GM18867 (cell line): Measurements from ENCODE around the gene EFCC1.
"Not testable (repeated sequence)": the region's sequence is repeated elsewhere in the genome, so short reads cannot be mapped to it uniquely, and the experiment has no call there.

Experiments used
- ATAC-seq: cut with Tn5 transposase; IDR thresholded peaks from one replicate; pipeline ENCODE4 v1.9.1; 2021; ENCODE audit warnings: mild to moderate bottlenecking, moderate library complexity; ENCODE audit not compliant: unreplicated experiment

Gene EFCC1

DNA sequence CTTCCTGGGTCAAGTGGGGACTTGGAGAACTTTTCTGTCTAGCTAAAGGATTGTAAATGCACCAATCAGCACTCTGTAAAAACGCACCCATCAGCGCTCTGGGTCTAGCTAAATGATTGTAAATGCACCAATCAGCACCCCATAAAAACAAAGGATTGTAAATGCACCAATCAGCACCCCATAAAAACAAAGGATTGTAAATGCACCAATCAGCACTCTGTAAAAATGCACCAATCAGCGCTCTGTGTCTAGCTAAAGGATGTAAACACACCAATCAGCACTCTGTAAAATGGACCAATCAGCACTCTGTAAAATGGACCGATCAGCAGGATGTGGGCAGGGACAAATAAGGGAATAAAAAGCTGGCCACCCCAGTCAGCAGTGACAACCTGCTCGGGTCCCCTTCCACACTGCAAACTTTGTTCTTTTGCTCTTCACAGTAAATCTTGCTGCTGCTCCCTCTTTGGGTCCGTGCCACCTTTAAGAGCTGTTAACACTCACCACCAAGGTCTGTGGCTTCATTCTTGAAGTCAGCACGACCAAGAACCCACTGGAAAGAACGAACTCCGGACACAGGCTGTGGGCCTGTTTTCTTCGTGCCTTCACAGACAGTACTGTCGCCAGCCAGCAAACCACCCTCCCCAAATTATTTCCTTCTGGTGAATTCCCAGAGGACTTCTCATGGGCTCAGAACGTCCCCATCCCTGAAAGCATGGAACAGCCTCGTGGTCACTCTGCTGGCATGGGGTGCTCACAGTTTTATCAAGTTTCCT lies 68.4 kb downstream of the EFCC1 start:
- not testable (repeated sequence) for ATAC-seq

DNA sequence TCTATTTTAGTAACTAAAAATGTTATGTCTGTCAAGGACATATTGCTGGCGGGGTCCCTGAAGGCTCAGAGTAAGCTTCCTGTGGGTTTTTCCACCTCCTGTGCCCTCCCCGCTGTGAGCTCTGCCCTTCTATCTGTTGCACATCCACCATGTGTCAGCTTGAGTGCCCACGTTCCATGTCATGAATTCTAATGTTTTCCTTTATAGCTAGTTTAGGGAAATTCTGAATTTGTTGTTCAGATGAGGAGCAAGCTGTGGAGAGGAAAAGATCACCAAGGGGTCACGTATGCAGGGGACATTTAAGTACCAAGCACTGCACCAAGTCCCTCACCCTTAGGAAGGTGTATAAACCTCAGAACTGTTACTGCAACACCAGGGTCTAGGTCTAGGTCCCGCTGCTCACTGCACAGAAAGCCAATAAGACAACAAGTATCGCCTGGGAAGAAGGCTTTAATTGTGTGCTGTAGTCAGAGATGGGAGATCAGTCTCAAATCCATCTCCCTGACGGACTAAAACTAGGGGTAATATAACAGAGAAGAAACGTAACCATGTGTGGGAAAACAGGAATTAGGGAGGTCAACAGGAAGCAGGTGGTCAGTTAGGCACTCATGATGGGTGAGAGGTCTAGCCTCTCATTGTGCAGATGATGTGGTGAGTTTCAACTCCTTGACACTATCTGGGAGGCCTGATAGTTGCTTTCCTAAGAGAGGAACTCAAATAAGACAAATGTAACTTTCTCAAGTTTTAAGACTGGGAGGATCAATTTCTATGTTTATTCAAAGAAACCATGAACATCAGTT lies 69.2 kb downstream of the EFCC1 start:
- no peak for ATAC-seq

DNA sequence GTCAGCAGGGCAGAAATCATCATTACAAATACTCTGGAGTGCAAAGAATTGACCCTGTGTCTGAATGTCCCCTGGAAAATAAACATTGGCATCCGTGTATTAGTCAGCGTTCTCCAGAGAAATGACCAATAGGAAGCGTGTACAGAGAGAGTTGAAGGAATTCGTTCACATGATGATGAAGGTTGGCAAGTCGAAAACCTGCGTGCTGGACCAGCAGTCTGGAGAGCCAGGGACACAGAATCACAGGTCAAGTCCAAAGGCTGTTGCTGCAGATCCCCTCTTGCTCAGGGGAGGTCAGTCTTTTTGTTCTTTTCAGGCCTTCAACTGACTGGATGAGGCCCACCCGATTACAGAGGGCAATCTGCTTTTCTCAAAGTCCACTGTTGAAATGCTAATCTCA lies 76.1 kb downstream of the EFCC1 start:
- ATAC-seq = no peak

GRCh38 chr3:129078510-129078909 lies 77.4 kb downstream of the EFCC1 start:
- no peak for ATAC-seq

DNA sequence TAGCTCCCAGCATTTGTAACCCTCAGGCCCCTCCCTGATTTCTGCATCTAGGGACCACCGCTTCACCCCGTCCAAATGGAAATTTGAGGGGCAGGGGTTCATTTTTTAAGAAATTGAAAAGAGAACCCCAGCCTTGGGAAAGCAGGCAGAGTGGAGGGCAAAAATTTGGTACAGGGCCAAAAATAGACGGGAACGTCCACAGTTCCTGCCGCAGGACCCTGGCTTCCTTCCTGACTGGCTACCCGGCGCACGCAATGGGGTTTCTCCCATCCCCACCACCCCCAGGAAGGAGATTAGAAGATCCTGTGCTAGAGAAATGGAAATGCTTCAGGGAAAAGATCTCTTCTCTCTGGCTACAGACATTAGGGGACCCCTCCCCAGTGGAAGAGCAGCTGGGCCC lies 80.4 kb downstream of the EFCC1 start:
- no peak for ATAC-seq

DNA sequence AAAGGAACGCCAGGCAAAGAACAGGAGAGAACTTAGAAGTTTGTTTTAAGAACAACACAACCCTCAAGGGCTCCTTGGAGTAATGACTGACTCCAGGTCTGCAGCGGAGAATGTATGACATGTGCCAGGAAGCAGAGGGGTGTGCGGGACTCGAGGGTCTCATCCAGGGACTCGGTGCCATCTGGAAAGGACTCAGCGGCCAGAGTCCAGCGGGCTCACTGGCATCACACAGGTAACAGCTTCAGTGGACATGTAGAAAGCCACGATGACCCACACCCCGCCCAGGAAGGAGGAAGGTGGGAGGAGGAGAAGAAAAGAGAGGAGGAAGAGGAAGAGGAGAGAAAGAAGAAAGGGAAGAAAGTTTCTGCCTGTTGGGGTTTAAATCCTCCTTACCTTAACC lies 80.9 kb downstream of the EFCC1 start:
- ATAC-seq = no peak

GRCh38 chr3:129084501-129084900 lies 83.4 kb downstream of the EFCC1 start:
- no peak for ATAC-seq

GRCh38 chr3:129085165-129085715 lies 84.1 kb downstream of the EFCC1 start:
- no peak for ATAC-seq

DNA sequence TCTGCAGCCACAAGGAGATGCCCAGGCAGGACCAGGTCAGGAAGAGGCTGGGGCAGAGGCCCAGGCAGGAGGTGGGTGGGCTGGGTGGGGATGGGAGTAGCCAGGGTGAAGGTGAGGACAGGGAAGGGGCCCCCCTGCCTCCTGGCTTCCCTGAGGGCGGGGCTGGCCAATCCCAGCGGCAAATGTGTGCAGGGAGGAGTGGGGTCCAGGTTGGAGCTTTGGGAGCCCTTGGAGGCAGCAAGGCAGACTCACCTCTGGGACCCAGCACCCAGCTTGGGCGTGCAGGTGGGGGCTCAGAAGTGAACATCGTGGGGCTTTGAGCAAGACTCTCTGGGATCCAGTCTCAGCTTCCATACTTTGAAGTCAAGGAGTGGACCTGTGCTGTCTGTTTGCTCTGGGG lies 84.7 kb downstream of the EFCC1 start:
- ATAC-seq = no peak

GRCh38 chr3:129087138-129087702 lies 86.1 kb downstream of the EFCC1 start:
- no peak for ATAC-seq

DNA sequence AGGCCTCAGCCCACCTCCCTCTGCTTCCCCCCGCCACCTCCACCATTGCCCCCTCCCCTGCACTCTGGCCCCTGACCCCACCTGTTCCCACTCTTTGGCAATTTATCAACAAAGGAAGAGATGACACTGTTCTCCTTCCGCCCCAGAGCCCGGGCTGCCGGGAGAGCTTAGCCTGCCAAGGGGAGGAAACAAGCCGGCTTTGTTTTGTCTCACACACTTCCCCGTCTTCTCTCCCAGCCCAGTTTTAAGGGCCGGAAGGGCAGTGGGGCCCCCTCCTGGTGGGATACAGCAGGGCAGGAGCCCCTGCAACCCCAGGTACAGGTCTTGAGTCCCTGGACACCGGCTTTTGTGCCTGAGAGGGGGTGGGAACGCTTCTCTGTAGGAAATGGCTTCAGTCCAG lies 86.8 kb downstream of the EFCC1 start:
- not testable (repeated sequence) for ATAC-seq

DNA sequence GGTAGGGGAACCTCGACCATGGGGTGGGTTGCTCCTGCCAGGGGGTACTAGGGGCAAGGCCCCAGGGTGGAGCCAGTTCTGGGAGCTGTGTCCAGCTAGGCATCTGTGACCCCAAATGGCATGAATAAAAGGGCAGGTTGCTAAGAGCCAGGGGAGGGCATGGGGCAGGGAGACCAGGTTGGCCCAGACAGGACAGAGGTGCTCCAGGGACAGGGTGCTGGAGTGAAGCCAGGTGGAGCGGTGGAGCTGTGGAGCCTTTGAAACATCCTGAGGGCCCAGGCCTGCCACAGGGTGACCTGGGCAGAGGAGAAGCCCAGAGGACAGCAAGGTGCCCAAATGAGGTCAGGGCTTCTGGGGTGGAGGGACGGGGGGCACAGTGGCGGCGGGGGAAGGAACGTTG lies 87.2 kb downstream of the EFCC1 start:
- ATAC-seq = not testable (repeated sequence)
